DMS 273 (cell line): Measurements from ENCODE around the gene CCL5.
"Not testable (repeated sequence)": the region's sequence is repeated elsewhere in the genome, so short reads cannot be mapped to it uniquely, and the experiment has no call there.

Experiments
- DNase-seq: peaks from one replicate; lab custom pipeline; 2025; ENCODE audit not compliant: unreplicated experiment; lab: John Stamatoyannopoulos, UW

The CCL5 gene

GRCh38 chr17:35898283-35899070 lies 18.3 kb upstream of the CCL5 start:
- peak; percentile 61 for DNase-seq

DNA sequence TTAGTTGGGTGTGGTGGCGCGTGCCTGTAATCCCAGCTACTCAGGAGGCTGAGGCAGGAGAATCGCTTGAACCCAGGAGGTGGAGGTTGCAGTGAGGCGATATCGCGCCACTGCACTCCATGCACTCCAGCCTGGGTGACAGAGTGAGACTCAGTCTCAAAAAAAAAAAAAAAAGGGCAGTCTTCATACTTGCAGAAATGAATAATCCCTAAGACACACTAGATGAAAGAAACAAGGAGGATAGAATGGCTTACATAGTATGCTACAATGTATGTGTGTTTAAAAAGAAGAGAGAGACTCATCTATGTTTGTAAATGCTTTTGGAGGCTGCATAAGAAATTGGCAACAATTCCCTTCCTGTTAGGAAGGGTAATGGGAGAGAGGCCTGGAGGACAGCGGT lies 17.6 kb upstream of the CCL5 start:
- not testable (repeated sequence) for DNase-seq

- no peak for DNase-seq
These were observed 15.8 kb upstream of the CCL5 start for GRCh38 chr17:35895636-35896587.

- DNase-seq = no peak
These were observed 14.0 kb upstream of the CCL5 start for GRCh38 chr17:35894206-35894605.

DNA sequence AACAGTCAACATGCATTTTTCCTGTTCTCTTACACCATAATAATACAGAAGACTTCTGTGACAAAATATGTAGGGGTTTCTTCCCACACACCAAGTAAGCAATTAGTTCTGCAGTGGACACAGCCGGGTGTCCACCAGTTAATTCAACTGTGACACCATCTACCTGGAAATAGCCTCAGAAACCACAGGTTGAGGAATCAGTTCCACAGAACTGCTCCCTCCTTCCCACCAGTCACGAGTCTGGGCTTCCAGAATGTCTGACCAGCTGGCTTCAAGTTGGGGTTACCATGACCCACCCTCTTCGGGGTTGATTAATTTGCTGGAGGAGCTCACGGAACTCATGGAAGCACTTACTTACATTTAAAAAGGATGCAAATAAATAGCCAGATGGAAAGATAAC lies 13.6 kb upstream of the CCL5 start:
- DNase-seq = no peak

DNA sequence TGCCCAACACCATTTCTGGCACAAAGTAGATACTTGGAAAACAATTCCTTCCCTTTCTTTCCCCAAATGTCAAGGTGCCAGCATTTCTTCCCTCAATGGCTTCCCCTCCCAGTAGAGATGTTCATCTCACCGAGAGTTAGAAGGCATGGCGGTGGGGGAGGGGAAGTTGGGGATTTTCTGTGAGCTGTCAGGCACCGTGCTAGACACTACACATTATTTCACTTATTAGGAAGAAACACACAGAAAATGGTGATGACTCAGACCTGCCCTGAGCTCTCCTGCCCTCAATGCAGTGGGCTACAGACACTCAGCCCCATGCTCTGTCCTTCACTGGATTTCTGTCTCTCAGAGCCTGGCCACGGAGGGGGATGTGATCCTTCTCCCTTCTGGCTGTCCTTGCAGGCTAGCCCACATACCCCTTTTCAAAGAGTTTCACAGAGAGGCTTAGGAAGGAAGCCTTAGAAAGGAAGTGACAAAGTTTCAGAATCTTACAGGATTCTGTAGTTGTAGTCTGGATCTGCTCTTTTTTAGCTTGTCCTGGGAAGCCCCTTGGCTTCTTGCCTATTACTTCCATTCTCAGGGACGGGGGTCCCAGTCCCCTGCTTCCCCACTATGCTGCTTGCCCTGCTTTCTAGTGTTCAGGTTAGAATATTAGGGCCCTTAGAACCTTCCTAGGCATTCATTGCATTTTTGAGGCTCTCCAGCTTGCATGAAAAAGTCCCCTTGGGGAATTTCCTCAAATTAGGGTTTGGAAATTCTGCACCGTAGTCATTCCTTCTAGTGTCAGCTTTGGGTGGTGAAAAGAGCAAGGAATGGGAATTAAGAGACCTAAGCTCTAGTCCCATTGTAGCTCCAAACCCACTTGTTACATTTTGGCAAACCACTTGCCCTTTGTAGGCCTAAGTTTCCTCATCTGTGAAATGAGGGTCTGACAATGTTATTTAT lies 12.2 kb upstream of the CCL5 start:
- no peak for DNase-seq

DNA sequence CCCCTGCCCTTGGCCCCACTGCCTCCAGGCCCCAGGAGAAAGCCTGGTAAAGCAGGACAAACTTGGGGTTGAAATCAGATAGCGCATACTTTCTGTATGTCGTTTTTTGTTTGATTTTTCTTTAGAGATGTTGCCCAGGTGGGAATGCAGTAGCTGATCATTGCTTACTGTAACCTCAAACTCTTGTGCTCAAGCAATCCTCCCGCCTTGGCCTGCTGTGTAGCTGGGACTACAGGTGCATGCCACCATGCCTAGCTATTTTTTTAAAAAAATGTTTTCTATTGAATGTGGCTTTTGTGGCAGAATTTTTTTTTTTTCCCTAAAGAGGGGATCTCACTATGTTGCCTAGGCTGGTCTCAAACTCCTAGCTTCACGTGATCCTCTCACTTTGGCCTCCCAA lies 11.1 kb upstream of the CCL5 start:
- no peak for DNase-seq

DNA sequence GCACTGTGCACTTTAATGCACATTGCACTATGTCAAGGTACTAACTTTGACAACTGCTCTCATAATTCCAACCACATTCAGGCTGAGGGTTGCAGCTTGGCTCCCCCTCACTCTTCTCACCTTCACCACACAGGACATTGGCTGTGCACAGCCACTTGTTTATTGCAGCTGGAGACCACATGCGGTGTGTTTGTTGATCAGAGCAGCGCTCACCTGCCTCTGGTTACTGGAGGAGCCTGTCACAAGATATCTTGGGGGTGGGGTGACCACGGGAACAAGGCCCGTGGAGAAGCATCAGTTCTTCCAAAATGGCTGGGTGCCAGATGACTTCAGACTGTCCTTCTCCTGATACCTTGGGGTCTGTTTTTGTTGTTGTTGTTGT lies 10.6 kb upstream of the CCL5 start:
- peak; percentile 9 for DNase-seq

DNA sequence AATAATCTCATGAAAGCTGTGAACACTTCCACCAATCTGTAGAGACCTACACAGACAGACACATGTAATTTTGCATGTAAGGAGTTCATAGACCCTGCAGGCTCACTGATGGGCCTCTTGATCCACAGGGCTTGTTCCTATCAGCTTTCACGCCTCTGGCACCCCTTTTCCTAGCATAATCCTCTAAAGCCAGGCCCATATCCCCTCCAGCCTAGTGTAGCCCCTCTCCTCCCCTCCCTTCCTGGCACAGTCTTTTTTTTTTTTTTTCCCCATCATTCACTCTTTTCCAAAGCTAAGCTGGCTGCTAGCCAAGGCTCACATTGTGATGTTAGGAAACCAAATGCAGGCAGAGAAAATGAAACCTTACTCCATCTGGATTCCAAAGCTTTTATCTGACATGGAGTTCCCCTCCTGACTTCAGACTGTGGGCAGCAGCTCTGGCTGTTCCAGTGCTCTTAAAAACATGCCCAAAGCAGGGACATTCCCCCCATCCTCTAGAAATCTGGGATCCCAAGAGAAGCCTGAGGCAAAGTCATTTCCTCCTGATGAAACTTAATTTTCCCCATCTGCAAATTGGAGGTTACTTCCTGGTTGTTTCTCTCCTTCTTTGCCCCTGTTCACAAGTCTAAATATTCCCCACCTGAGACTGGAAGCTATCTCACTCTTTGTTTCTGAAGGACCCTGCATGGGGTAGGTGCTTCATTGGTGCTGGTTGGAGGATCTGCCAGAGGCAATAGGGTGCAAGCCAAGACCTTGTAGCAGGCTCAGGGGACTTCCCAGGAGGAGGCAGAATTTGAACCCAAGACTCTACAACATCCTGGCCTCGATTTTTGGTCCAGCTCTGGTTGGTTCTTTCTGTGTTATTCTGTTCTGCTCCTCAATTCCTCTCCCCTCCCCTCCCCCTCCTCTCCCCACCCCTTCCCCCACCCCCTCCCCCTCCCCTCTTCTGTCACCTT lies 9.9 kb upstream of the CCL5 start:
- peak; percentile 76 for DNase-seq

- no peak for DNase-seq
These were observed 9.1 kb upstream of the CCL5 start for GRCh38 chr17:35889241-35889640.

GRCh38 chr17:35878361-35878760 lies 1.8 kb downstream of the CCL5 start:
- no peak for DNase-seq

GRCh38 chr17:35877345-35878029 lies 2.7 kb downstream of the CCL5 start:
- DNase-seq = no peak

DNA sequence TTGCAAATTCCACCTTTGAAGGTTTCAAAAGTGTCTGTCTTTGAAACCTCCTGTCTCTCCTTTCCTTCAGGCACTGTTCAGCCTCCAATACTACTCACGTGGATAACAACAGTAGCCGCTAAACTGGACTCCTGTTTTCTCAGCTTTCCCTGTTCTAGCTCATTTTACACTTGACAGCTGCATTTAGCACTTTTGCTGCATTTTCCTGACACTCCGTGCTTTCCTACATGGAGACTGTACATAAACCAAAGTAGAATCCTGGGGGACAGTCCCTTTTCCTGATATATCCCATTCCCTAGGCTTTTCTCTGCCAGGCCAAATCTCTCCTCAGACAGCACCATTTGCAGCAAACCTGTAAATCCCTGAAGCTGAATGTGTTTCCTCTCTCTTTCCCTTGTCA lies 3.6 kb downstream of the CCL5 start:
- no peak for DNase-seq

DNA sequence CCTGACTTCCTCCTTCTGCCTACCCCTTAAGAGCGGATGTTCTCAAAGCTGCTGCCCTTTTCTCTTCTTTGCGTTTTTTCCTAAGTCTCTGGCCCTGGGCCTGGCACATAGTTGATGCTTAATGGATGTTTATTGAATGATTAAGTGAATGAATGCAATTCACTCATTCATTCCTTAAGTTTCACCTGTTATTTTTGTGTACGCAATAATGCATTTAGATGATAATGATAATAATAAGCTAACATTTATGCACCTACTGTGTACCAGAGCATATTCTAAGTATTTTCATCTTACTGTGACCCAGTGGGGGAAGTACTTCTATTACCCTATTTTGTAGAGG lies 4.4 kb downstream of the CCL5 start:
- DNase-seq = no peak

- no peak for DNase-seq
These were observed 4.9 kb downstream of the CCL5 start for GRCh38 chr17:35875072-35875799.

DNA sequence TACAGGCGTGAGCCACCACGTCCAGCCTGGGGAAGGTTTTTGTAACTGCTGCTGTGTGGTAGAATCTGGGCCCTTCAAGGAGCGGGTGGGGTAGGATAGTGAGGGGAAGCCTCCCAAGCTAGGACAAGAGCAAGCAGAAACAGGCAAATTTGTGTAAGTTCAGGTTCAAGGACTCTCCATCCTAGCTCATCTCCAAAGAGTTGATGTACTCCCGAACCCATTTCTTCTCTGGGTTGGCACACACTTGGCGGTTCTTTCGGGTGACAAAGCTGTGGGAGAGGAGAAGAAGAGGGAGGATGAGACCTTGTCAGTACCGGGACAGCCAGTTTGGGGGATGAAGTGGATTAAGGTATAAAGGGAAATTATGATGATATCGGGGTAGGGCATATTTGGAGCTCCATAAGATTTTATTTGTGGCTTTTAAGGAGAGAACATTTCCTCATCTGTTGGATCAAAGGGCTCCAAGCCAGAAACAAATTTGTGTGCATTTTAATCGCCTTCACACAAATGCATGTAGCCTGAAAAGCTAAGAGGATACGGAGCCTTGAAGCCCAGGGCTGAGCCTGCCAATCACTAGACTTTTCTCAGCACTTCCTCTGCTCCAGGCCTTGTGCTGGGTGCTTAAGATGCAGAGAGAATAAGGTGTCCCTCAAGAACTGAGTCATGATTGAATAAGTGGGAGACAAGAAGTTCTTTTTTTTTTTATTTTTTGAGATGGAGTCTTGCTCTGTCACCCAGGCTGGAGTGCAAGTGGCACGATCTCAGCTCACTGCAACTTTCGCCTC lies 7.8 kb downstream of the CCL5 start:
- DNase-seq = no peak

DNA sequence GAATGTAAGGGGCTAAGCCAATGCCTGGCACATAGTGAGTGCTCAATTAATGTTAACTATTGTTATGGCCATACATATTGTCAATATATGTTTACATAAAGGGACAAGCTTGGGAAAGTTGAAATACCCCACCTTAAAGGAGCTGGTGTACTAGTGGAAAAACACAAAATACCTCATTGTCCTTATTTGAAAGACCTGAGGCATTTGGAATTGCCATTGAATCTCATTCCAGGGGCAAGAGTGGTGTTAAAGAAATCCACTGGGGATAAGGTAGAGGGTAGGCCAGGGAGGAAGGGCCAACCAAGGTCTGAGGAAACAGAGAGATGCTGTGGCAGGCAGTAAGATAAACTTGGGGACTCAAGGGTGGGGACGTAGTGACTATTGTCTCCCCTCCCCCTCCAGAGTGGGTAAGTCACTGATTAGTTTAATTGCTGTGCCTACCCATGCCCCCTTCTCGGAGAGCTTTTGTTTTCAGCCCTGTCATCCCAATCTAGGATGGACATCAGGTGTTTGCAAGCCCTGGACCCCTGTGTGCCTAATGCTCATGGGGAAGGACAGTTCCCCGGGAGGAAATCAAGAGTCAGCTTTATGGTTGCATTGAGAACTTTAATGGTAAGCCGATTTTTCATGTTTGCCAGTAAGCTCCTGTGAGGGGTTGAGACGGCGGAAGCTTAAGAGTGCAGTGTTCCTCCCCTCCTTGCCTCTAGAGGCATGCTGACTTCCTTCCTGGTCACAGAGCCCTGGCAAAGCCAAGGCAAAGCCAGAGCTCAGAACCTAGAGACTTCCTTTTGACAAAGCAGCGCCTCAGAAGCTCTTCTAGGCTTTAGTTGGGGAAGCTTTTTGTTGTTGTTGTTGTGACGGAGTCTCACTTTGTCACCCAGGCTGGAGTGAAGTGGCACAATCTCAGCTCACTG lies 9.0 kb downstream of the CCL5 start:
- DNase-seq = peak; percentile 15
